OCI-LY7 (cell line): Measurements from ENCODE around the gene EVI5L.

Experiments
- EZH2phosphoT487 ChIP-seq: fragments of 200-600 bp; sonication (generic); IDR thresholded peaks from 2 replicates; pipeline ENCODE4 v1.6.1; 2018; ENCODE audit warnings: low read depth, borderline replicate concordance, mild to moderate bottlenecking, mixed run types, antibody characterized with exemption, low read length, moderate library complexity, mixed read lengths
- TF ChIP-seq, protein P1 (sequence below): fragments of 200-600 bp; sonication (generic); conservative IDR thresholded peaks from 2 replicates; pipeline ENCODE4 v1.5.1; 2014; ENCODE audit warnings: mild to moderate bottlenecking, antibody characterized with exemption, low read length, moderate library complexity, mixed read lengths

DNA sequence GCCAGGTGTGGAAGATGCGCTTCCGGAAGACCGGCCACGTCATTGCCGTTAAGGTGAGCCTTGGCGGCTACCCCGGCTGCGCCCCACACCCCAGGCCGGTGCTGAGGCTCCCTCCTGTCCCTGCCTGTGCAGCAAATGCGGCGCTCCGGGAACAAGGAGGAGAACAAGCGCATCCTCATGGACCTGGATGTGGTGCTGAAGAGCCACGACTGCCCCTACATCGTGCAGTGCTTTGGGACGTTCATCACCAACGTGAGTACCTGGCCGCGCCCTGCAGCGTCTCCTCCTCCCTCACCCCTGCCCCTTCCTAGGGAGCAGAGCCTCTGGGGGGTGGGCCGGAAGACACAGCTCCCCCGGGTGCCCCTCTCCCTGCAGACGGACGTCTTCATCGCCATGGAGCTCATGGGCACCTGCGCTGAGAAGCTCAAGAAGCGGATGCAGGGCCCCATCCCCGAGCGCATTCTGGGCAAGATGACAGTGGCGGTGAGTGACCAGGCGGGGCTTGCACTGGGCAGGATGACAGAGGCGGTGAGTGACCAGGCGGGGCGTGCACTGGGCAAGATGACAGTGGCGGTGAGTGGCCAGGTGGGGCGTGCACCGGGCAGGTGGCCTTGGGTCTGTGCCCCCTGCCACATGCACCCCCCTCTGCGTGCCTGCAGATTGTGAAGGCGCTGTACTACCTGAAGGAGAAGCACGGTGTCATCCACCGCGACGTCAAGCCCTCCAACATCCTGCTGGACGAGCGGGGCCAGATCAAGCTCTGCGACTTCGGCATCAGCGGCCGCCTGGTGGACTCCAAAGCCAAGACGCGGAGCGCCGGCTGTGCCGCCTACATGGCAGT is 80.5 kb downstream of the EVI5L start:
- TF ChIP-seq, protein P1, sequence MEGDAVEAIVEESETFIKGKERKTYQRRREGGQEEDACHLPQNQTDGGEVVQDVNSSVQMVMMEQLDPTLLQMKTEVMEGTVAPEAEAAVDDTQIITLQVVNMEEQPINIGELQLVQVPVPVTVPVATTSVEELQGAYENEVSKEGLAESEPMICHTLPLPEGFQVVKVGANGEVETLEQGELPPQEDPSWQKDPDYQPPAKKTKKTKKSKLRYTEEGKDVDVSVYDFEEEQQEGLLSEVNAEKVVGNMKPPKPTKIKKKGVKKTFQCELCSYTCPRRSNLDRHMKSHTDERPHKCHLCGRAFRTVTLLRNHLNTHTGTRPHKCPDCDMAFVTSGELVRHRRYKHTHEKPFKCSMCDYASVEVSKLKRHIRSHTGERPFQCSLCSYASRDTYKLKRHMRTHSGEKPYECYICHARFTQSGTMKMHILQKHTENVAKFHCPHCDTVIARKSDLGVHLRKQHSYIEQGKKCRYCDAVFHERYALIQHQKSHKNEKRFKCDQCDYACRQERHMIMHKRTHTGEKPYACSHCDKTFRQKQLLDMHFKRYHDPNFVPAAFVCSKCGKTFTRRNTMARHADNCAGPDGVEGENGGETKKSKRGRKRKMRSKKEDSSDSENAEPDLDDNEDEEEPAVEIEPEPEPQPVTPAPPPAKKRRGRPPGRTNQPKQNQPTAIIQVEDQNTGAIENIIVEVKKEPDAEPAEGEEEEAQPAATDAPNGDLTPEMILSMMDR = no peak
- TF ChIP-seq EZH2phosphoT487 = no peak
